Thyroid gland (tissue), 4 donors: ENCODE data around the gene RPS6KL1.
A peak's percentile ranks its signal among the peaks of the same experiment; 100 is the strongest.

ENCODE experiments used
- POLR2A ChIP-seq, 2 donors: fragments of 450-650 bp; IDR thresholded peaks; one replicate each; pipeline ENCODE4 v1.6.1; 2017; ENCODE audit warnings: antibody characterized with exemption in 2 of 2, mild to moderate bottlenecking in 2 of 2, moderate library complexity in 1 of 2
- TF ChIP-seq, protein P1 (sequence below), 6 experiments: fragments of 200-600 bp in 3 of 6; fragments of 450-650 bp in 3 of 6; sonication (generic) in 3 of 6; IDR thresholded peaks; one replicate each; pipeline ENCODE4 v1.5.1; 2016 to 2019; ENCODE audit warnings: antibody characterized with exemption in 6 of 6, mild to moderate bottlenecking in 2 of 6, inconsistent platforms in 1 of 6, moderate library complexity in 1 of 6

DNA sequence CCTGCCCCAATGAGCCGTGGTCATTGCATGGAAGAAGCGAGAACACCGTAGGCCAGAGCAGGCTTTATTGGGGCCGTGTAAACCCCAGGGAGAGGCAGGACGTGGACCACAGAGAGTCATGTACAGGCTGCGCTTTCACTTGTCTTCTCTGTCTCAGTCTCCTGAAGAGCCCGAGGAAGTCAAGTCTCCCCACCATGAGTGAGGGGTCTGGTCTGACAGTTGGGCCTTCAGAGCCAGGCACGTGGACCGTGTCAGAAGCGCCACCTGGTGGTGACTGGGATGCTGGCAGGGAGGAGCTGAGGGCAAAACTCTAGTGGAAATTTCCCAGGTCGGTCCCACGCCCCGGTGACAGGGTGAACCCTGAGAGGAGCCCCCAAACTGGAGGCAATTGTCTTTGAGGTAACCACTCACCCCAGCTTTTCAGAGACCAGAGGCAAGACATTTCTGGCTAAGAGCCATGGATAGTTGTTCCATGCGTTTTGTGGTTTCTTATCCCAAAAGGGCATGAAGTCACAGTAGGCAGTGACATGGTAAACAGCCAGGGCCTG, 17.4 kb downstream of the RPS6KL1 start:
- TF ChIP-seq, protein P1, sequence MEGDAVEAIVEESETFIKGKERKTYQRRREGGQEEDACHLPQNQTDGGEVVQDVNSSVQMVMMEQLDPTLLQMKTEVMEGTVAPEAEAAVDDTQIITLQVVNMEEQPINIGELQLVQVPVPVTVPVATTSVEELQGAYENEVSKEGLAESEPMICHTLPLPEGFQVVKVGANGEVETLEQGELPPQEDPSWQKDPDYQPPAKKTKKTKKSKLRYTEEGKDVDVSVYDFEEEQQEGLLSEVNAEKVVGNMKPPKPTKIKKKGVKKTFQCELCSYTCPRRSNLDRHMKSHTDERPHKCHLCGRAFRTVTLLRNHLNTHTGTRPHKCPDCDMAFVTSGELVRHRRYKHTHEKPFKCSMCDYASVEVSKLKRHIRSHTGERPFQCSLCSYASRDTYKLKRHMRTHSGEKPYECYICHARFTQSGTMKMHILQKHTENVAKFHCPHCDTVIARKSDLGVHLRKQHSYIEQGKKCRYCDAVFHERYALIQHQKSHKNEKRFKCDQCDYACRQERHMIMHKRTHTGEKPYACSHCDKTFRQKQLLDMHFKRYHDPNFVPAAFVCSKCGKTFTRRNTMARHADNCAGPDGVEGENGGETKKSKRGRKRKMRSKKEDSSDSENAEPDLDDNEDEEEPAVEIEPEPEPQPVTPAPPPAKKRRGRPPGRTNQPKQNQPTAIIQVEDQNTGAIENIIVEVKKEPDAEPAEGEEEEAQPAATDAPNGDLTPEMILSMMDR (IDR thresholded peaks at IDR 0.05) = peak; percentile 80 to 94 (median 84)
- TF ChIP-seq POLR2A (IDR thresholded peaks at IDR 0.05) = no peak
